ENCODE results near the gene TRIM10.

TRIM10 gene

GRCh38 chr6:30160785-30161531 is at the start of gene TRIM10:
Gene TRIM10, minus strand, starts transcription at chr6:30161211. Its CDS starts 353 bp downstream, at chr6:30160858.
- no peak for DNase-seq

- no peak for DNase-seq
Observed at GRCh38 chr6:30207619-30208295, 46.7 kb upstream of the TRIM10 start.

GRCh38 chr6:30206799-30207618 is 46.0 kb upstream of the TRIM10 start:
- no peak for DNase-seq

GRCh38 chr6:30206152-30206551 is 45.1 kb upstream of the TRIM10 start:
- DNase-seq = no peak

GRCh38 chr6:30204116-30204515 is 43.1 kb upstream of the TRIM10 start:
- no peak for DNase-seq

GRCh38 chr6:30202366-30202765 is 41.4 kb upstream of the TRIM10 start:
- DNase-seq = no peak

- DNase-seq = no peak
Observed at GRCh38 chr6:30200551-30201281, 39.7 kb upstream of the TRIM10 start.

- DNase-seq = no peak
Observed at GRCh38 chr6:30198166-30199084, 37.4 kb upstream of the TRIM10 start.

GRCh38 chr6:30196376-30196775 is 35.4 kb upstream of the TRIM10 start:
- no peak for DNase-seq

GRCh38 chr6:30195951-30196350 is 34.9 kb upstream of the TRIM10 start:
- no peak for DNase-seq

- DNase-seq = no peak
Observed at GRCh38 chr6:30194797-30195690, 34.0 kb upstream of the TRIM10 start.

GRCh38 chr6:30192076-30192475 is 31.1 kb upstream of the TRIM10 start:
- DNase-seq = no peak

GRCh38 chr6:30188541-30188940 is 27.5 kb upstream of the TRIM10 start:
- DNase-seq = no peak

- DNase-seq = no peak
Observed at GRCh38 chr6:30185846-30186484, 25.0 kb upstream of the TRIM10 start.

- no peak for DNase-seq
Observed at GRCh38 chr6:30184417-30185031, 23.5 kb upstream of the TRIM10 start.

GRCh38 chr6:30180145-30180544 is 19.1 kb upstream of the TRIM10 start:
- DNase-seq = no peak

GRCh38 chr6:30178837-30179236 is 17.8 kb upstream of the TRIM10 start:
- no peak for DNase-seq

- no peak for DNase-seq
Observed at GRCh38 chr6:30175765-30176164, 14.8 kb upstream of the TRIM10 start.

GRCh38 chr6:30172681-30173080 is 11.7 kb upstream of the TRIM10 start:
- DNase-seq = no peak

All from NCI-H2171 (cell line).